HepG2 (cell line): ENCODE data around the gene VPS18. TPM values are rescaled to one million over a fixed set of nuclear protein-coding genes. Genes with fewer than 3 reads are reported as not detected.

Experiments
- ATAC-seq: fragments of 200-7000 bp; cut with Tn5 transposase; 3 replicates; pipeline ENCODE4 v1.9.1; 2020; ENCODE audit warnings: mild to moderate bottlenecking, moderate library complexity
- BruUV-seq: library from RNA; stranded (reverse); fragments of 400-500 nt; replicated peaks from 2 replicates; lab custom pipeline; 2021; lab: Mats Ljungman, UMichigan
- CTCF ChIA-PET: fragments of 300-600 bp; formaldehyde crosslinking; extraction: SDS; loops from one replicate; lab custom pipeline; 2021; ENCODE audit warnings: low total read pairs, inconsistent platforms, low intra/inter-chr PET ratio; lab: Yijun Ruan, JAX
- POLR2A ChIA-PET: fragments of 350-600 bp; sonication (Branson Sonifier 250); formaldehyde crosslinking; loops from one replicate; lab custom pipeline; 2020; ENCODE audit warnings: antibody characterized with exemption, inconsistent platforms; lab: Yijun Ruan, JAX
- DNase-seq: peaks from one replicate; pipeline ENCODE4 v3.0.0-alpha.2; 2015; ENCODE audit warnings: low spot score
- FAIRE-seq: peaks from 3 replicates; lab custom pipeline; 2011; peaks lifted over from hg19 to GRCh38; lab: Jason Lieb, UNC
- H2AFZ ChIP-seq: one replicate; pipeline ENCODE4 v1.6.1; 2011; ENCODE audit warnings: low read length, inconsistent platforms
- H3K27ac ChIP-seq: fragments of 300-600 bp; 3 replicates; pipeline ENCODE4 v1.8.0; 2011; ENCODE audit warnings: mixed run types, mild to moderate bottlenecking, mixed read lengths, low read length, inconsistent platforms; ENCODE audit not compliant: insufficient read depth; ENCODE audit errors: extremely low read length
- H3K27me3 ChIP-seq, 2 experiments: fragments of 200-600 bp in 1 of 2; 2 replicates in 1 of 2; 3 replicates in 1 of 2; pipeline versions ENCODE4 v1.6.0 to v1.8.0; 2011; ENCODE audit warnings: low read length in 2 of 2, mild to moderate bottlenecking in 2 of 2, moderate library complexity in 2 of 2, inconsistent platforms in 1 of 2; ENCODE audit not compliant: insufficient read depth in 2 of 2, control insufficient read depth in 1 of 2
- H3K36me3 ChIP-seq, 2 experiments: fragments of 200-600 bp in 1 of 2; replicated peaks in 1 of 2; 2 replicates in 1 of 2; 3 replicates in 1 of 2; pipeline versions ENCODE4 v1.5.1 to v1.8.0; 2011; ENCODE audit warnings: low read length in 2 of 2, inconsistent platforms in 1 of 2; ENCODE audit not compliant: insufficient read depth in 2 of 2, control insufficient read depth in 1 of 2
- H3K4me1 ChIP-seq: 2 replicates; pipeline ENCODE4 v1.5.1; 2012; ENCODE audit warnings: low read length, inconsistent platforms; ENCODE audit not compliant: insufficient read depth
- H3K4me2 ChIP-seq: 2 replicates; pipeline ENCODE4 v1.6.0; 2011; ENCODE audit warnings: low read depth, low read length, inconsistent platforms
- H3K4me3 ChIP-seq, 3 experiments: fragments of 200-600 bp in 1 of 3; sonication (generic), shearing (Covaris generic) in 1 of 3; replicated peaks in 1 of 3; 2 replicates each; pipeline ENCODE4 v1.5.1; 2011 to 2016; ENCODE audit warnings: low read length in 3 of 3, inconsistent platforms in 2 of 3, low read depth in 2 of 3, mild to moderate bottlenecking in 2 of 3, control low read depth in 1 of 3, mixed read lengths in 1 of 3; ENCODE audit not compliant: insufficient read depth in 1 of 3
- H3K79me2 ChIP-seq: one replicate; pipeline ENCODE4 v1.6.1; 2011; ENCODE audit warnings: low read length, inconsistent platforms; ENCODE audit not compliant: insufficient read depth
- H3K9ac ChIP-seq: 2 replicates; pipeline ENCODE4 v1.6.0; 2011; ENCODE audit warnings: mild to moderate bottlenecking, low read depth, low read length, inconsistent platforms; ENCODE audit not compliant: insufficient read depth
- H3K9me3 ChIP-seq: 2 replicates; pipeline ENCODE4 v1.5.1; 2012; ENCODE audit warnings: mild to moderate bottlenecking, low read length
- H4K20me1 ChIP-seq: 2 replicates; pipeline ENCODE4 v1.6.0; 2011; ENCODE audit warnings: inconsistent platforms, mild to moderate bottlenecking, low read length, moderate library complexity; ENCODE audit not compliant: insufficient read depth
- SNAPC4 ChIP-seq: sonication (generic); formaldehyde crosslinking; IDR thresholded peaks from 2 replicates; pipeline ENCODE4 v1.4.0; 2020; ENCODE audit warnings: mild to moderate bottlenecking, missing genetic modification reagents
- ZNF501 ChIP-seq: sonication (generic); formaldehyde crosslinking; IDR thresholded peaks from 2 replicates; pipeline ENCODE4 v1.5.1; 2020; ENCODE audit warnings: mild to moderate bottlenecking, moderate library complexity, missing genetic modification reagents
- ZNF543 ChIP-seq: sonication (generic); formaldehyde crosslinking; IDR thresholded peaks from 2 replicates; pipeline ENCODE4 v1.4.0; 2020; ENCODE audit warnings: mild to moderate bottlenecking, missing genetic modification reagents
- ZNF576 ChIP-seq: sonication (generic); formaldehyde crosslinking; IDR thresholded peaks from 2 replicates; pipeline ENCODE4 v1.4.0; 2020; ENCODE audit warnings: mild to moderate bottlenecking, missing genetic modification reagents
- WGBS: methylation state at CpG from one replicate; pipeline ENCODE4 v1.1.6; 2017; ENCODE audit warnings: low lambda C conversion rate; 5-methylcytosine and 5-hydroxymethylcytosine counted together
- in situ Hi-C: cut with HindIII; loops from 2 replicates; pipeline ENCODE4 v1.10.0; 2017; ENCODE audit warnings: low pct_unique_long_range_greater_than_20kb; ENCODE audit not compliant: extremely low pct_ligation_motif_present
- intact Hi-C: fragments of 100-400 bp; cut with micrococcal nuclease; formaldehyde crosslinking; loops from one replicate; pipeline ENCODE4 v1.10.0; 2022; ENCODE audit not compliant: unreplicated experiment
- polyA plus RNA-seq, 8 experiments: library from polyadenylated mRNA; depleted of rRNA in 3 of 8; stranded (reverse) in 7 of 8; unstranded in 1 of 8; fragments of >200 nt; fragmentation: Illumina TruSeq in 4 of 8; extraction: Trizol in 4 of 8; gene quantifications; 2 replicates each; pipeline versions ENCODE4 v1.2.1 to v1.2.3, GENCODE V29; 2011 to 2016; ENCODE audit warnings: low read depth in 4 of 8, missing spikeins in 1 of 8, mixed read lengths in 1 of 8; ENCODE audit not compliant: insufficient read depth in 1 of 8
- total RNA-seq, 5 experiments: library from RNA; depleted of rRNA; stranded (reverse); fragments of >200 nt; fragmentation: Illumina TruSeq; extraction: Trizol; gene quantifications; 2 replicates each; pipeline ENCODE4 v1.2.3, GENCODE V29; 2016; ENCODE audit warnings: low read depth in 1 of 5

VPS18 gene
- total and polyA plus RNA-seq, 2 of the 13 experiments (the other 11 are each of a cell fraction or from before 2014, with no cell fraction given): 5.8 to 17.0 TPM

GRCh38 chr15:40942337-40942854, 48.1 kb downstream of the VPS18 start:
- in situ Hi-C loops: no loop called here
- Histone ChIP-seq H3K79me2 (no peaks in the 10 kb centered on the region), H3K27ac (no peak overlapping the region), H3K4me2 (peak overlapping the region; percentile 99), H3K36me3 (no peaks in the 10 kb centered on the region), H3K4me3 (peak overlapping the region; percentile 41 to 78 (median 66)), H3K9me3 (no peaks in the 10 kb centered on the region), H2AFZ (peak overlapping the region; percentile 44), H4K20me1 (no peaks in the 10 kb centered on the region), H3K27me3 (peaks cover 0 to 42% of the 10 kb centered on the region in 2 experiments; a peak in 3 of 5 replicates), H3K9ac (peak overlapping the region; percentile 45; the same call in 1 of the 2 replicates), H3K4me1 (peaks cover 51% of the 10 kb centered on the region)
- BruUV-seq: no TSS peak
- DNase-seq (no peak), ATAC-seq (peak; percentile 4), FAIRE-seq (no peak)
- intact Hi-C loops: loop anchor here (5.0 kb wide), 1 partner anchor 35 kb away; no protein-coding TSS in a partner anchor
- 0 out of 2 replicates have a peak, but pooled peaks have one; percentile 3 for TF ChIP-seq ZNF501 (CRISPR knock-in tag)
- TF ChIP-seq SNAPC4 (CRISPR knock-in tag): 0 out of 2 replicates have a peak, but pooled peaks have one; percentile 46
- TF ChIP-seq ZNF576: peak; percentile 40; the same call in 1 of the 2 replicates
- no peak for TF ChIP-seq ZNF543 (CRISPR knock-in tag)
- CTCF ChIA-PET: interaction anchor here (0.8 to 1.3 kb wide), 2 partner anchors 78 to 81 kb away, joined by 3 read pairs; no protein-coding TSS in a partner anchor
- 27% methylated on average over 14 of the region's 15 CpGs for WGBS
- POLR2A ChIA-PET: interaction anchor here (0.7 to 2.1 kb wide), 4 partner anchors 14 to 246 kb away, joined by 3 to 10 read pairs (median 4); partner anchors contain the start of gene DLL4
